Measurements from ENCODE around the gene PDE1A.
A peak's percentile ranks its signal among the peaks of the same experiment; 100 is the strongest.

Gene PDE1A

GRCh38 chr2:182101263-182101662, 325.6 kb downstream of the PDE1A start:
- H3K4me3 ChIP-seq (ENCODE audit: severe bottlenecking): no peak overlapping the region
- H3K4me1 ChIP-seq (ENCODE audit: insufficient read depth, poor library complexity, severe bottlenecking): no peaks in the 10 kb centered on the region
- TF ChIP-seq CTCF (IDR thresholded peaks at IDR 0.05; ENCODE audit: poor library complexity, severe bottlenecking): peak; percentile 30
- ATAC-seq (ENCODE audit: low read depth): 0 out of 3 replicates have a peak, but pooled peaks have one; percentile 33
- no peaks in the 10 kb centered on the region for H3K36me3 ChIP-seq (ENCODE audit: low read depth)
- no peaks in the 10 kb centered on the region for H3K27me3 ChIP-seq (ENCODE audit: insufficient read depth, poor library complexity, severe bottlenecking)
- no peak for DNase-seq (ENCODE audit: low spot score)
- H3K27ac ChIP-seq (ENCODE audit: poor library complexity, severe bottlenecking): no peak overlapping the region
- no peaks in the 10 kb centered on the region for H3K9me3 ChIP-seq (ENCODE audit: severe bottlenecking)

DNA sequence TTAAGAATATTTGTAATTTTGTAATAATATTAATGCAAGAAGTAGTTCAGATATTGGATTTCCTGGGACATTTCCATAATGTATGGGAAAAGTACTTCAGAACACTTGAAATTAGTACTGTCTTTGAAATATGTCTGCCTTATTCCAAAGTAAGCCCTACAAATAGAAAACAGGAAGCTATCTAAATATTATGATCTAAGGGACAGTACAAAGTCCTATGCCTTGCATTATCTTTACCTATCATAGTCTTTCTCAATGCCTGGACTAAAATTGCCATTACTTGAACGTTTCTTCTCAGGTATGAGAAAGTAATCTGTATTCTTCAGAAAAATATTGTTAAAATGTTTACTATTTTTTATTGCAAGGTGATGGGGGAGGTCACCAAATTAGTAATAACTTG, 328.2 kb downstream of the PDE1A start:
- no peak for TF ChIP-seq CTCF (IDR thresholded peaks at IDR 0.05; ENCODE audit: poor library complexity, severe bottlenecking)
- H3K4me3 ChIP-seq (ENCODE audit: severe bottlenecking): no peak overlapping the region
- DNase-seq (ENCODE audit: low spot score) (no peak), ATAC-seq (ENCODE audit: low read depth) (no peak)
- H3K27me3 ChIP-seq (ENCODE audit: insufficient read depth, poor library complexity, severe bottlenecking): no peaks in the 10 kb centered on the region
- H3K27ac ChIP-seq (ENCODE audit: poor library complexity, severe bottlenecking): no peak overlapping the region
- no peaks in the 10 kb centered on the region for H3K9me3 ChIP-seq (ENCODE audit: severe bottlenecking)
- no peaks in the 10 kb centered on the region for H3K36me3 ChIP-seq (ENCODE audit: low read depth)
- H3K4me1 ChIP-seq (ENCODE audit: insufficient read depth, poor library complexity, severe bottlenecking): no peaks in the 10 kb centered on the region

- no peaks in the 10 kb centered on the region for H3K9me3 ChIP-seq (ENCODE audit: severe bottlenecking)
- no peak for DNase-seq (ENCODE audit: low spot score)
- H3K27me3 ChIP-seq (ENCODE audit: insufficient read depth, poor library complexity, severe bottlenecking): no peaks in the 10 kb centered on the region
- no peaks in the 10 kb centered on the region for H3K36me3 ChIP-seq (ENCODE audit: low read depth)
- no peak for ATAC-seq (ENCODE audit: low read depth)
- no peak overlapping the region for H3K27ac ChIP-seq (ENCODE audit: poor library complexity, severe bottlenecking)
- no peak for TF ChIP-seq CTCF (IDR thresholded peaks at IDR 0.05; ENCODE audit: poor library complexity, severe bottlenecking)
- H3K4me3 ChIP-seq (ENCODE audit: severe bottlenecking): no peak overlapping the region
- no peaks in the 10 kb centered on the region for H3K4me1 ChIP-seq (ENCODE audit: insufficient read depth, poor library complexity, severe bottlenecking)
Measured at GRCh38 chr2:182097571-182098164, 329.2 kb downstream of the PDE1A start.

- Histone ChIP-seq H3K9me3 (ENCODE audit: severe bottlenecking) (no peaks in the 10 kb centered on the region), H3K27ac (ENCODE audit: poor library complexity, severe bottlenecking) (no peak overlapping the region), H3K27me3 (ENCODE audit: insufficient read depth, poor library complexity, severe bottlenecking) (no peaks in the 10 kb centered on the region), H3K4me3 (ENCODE audit: severe bottlenecking) (no peak overlapping the region), H3K4me1 (ENCODE audit: insufficient read depth, poor library complexity, severe bottlenecking) (no peaks in the 10 kb centered on the region), H3K36me3 (ENCODE audit: low read depth) (no peaks in the 10 kb centered on the region)
- DNase-seq (ENCODE audit: low spot score) (no peak), ATAC-seq (ENCODE audit: low read depth) (no peak)
- TF ChIP-seq CTCF (IDR thresholded peaks at IDR 0.05; ENCODE audit: poor library complexity, severe bottlenecking): no peak
Measured at GRCh38 chr2:182090486-182090885, 336.4 kb downstream of the PDE1A start.
